RWPE1 (cell line): ENCODE measurements around the gene BCAS1.

ENCODE experiments used
- CTCF ChIA-PET: fragments of 350-600 bp; sonication (Branson Sonifier 250); formaldehyde crosslinking; extraction: SDS; loops from one replicate; lab custom pipeline; 2021; lab: Yijun Ruan, JAX
- POLR2A ChIA-PET: fragments of 400-600 bp; formaldehyde crosslinking; extraction: SDS; loops from one replicate; lab custom pipeline; 2020; ENCODE audit warnings: antibody characterized with exemption; ENCODE audit not compliant: low non-redundant PET; lab: Yijun Ruan, JAX
- DNase-seq: peaks from one replicate; pipeline ENCODE4 v3.0.0; 2012; ENCODE audit warnings: low spot score
- H3K27ac ChIP-seq: fragments of 450-650 bp; 2 replicates; pipeline ENCODE4 v1.5.1; 2017
- CTCF ChIP-seq: fragments of 450-650 bp; conservative IDR thresholded peaks from 2 replicates; pipeline ENCODE4 v1.5.1; 2017; ENCODE audit warnings: low read depth, mild to moderate bottlenecking

The BCAS1 gene

GRCh38 chr20:54047048-54047447 lies 23.3 kb downstream of the BCAS1 start:
- no peak for DNase-seq
- no peak for TF ChIP-seq CTCF
- no peak overlapping the region for H3K27ac ChIP-seq
- CTCF ChIA-PET = interaction anchor here (0.5 to 1.2 kb wide), 3 partner anchors 10 to 1764 kb away, joined by 3 to 6 read pairs (median 3); no protein-coding TSS in a partner anchor
- POLR2A ChIA-PET = no interaction called here

GRCh38 chr20:54044156-54044555 lies 26.2 kb downstream of the BCAS1 start:
- TF ChIP-seq CTCF = no peak
- H3K27ac ChIP-seq = no peak overlapping the region
- CTCF ChIA-PET = interaction anchor here (0.6 to 1.6 kb wide), 2 partner anchors 12 to 30 kb away, joined by 3 to 5 read pairs; no protein-coding TSS in a partner anchor
- DNase-seq = no peak
- POLR2A ChIA-PET = no interaction called here

GRCh38 chr20:54043076-54043967 lies 27.1 kb downstream of the BCAS1 start:
- H3K27ac ChIP-seq = no peak overlapping the region
- ChIA-PET CTCF (interaction anchor here (0.6 to 1.6 kb wide), 2 partner anchors 13 to 31 kb away, joined by 3 to 5 read pairs; no protein-coding TSS in a partner anchor), POLR2A (no interaction called here)
- no peak for TF ChIP-seq CTCF
- DNase-seq = no peak

- CTCF ChIA-PET = interaction anchor here (0.6 kb wide), 1 partner anchor 639 kb away, joined by 3 read pairs; no protein-coding TSS in a partner anchor
- no peak overlapping the region for H3K27ac ChIP-seq
- no peak for TF ChIP-seq CTCF
- DNase-seq = no peak
- POLR2A ChIA-PET = no interaction called here
These were observed 28.4 kb downstream of the BCAS1 start for GRCh38 chr20:54042021-54042420.

- ChIA-PET CTCF (no interaction called here), POLR2A (no interaction called here)
- DNase-seq = no peak
- H3K27ac ChIP-seq = no peak overlapping the region
- no peak for TF ChIP-seq CTCF
These were observed 29.1 kb downstream of the BCAS1 start for GRCh38 chr20:54041336-54041735.

- no peak for DNase-seq
- CTCF ChIA-PET = no interaction called here
- TF ChIP-seq CTCF = no peak
- POLR2A ChIA-PET = no interaction called here
- H3K27ac ChIP-seq = no peak overlapping the region
These were observed 29.9 kb downstream of the BCAS1 start for GRCh38 chr20:54040531-54040930.
